Epithelial cell of esophagus (primary cell): ENCODE measurements around the gene RNF44.

Source experiments
- DNase-seq: peaks from one replicate; pipeline ENCODE4 v3.0.0; 2010; ENCODE audit warnings: low read depth
- H3K4me3 ChIP-seq: 2 replicates; pipeline ENCODE4 v1.5.1; 2011; ENCODE audit warnings: mild to moderate bottlenecking, low read length, control low read depth
- CTCF ChIP-seq: IDR thresholded peaks from 2 replicates; pipeline ENCODE4 v1.5.1; 2011; ENCODE audit warnings: low read depth, mild to moderate bottlenecking, low read length, control low read depth, inconsistent platforms; ENCODE audit not compliant: insufficient read depth; ENCODE audit errors: missing control alignments

The RNF44 gene

GRCh38 chr5:176528301-176528700 lies 8.9 kb downstream of the RNF44 start:
- TF ChIP-seq CTCF, result no peak
- DNase-seq, result no peak
- H3K4me3 ChIP-seq, result no peak overlapping the region

GRCh38 chr5:176527246-176528222 lies 9.7 kb downstream of the RNF44 start:
- DNase-seq, result no peak
- H3K4me3 ChIP-seq, result no peak overlapping the region
- no peak for TF ChIP-seq CTCF

GRCh38 chr5:176526462-176526861 lies 10.7 kb downstream of the RNF44 start:
- H3K4me3 ChIP-seq, result no peak overlapping the region
- DNase-seq, result no peak
- no peak for TF ChIP-seq CTCF

GRCh38 chr5:176525677-176526076 lies 11.5 kb downstream of the RNF44 start:
- no peak overlapping the region for H3K4me3 ChIP-seq
- no peak for DNase-seq
- TF ChIP-seq CTCF, result no peak

- DNase-seq, result no peak
- H3K4me3 ChIP-seq, result no peak overlapping the region
- TF ChIP-seq CTCF, result no peak
These were observed 12.2 kb downstream of the RNF44 start for GRCh38 chr5:176524987-176525386.

GRCh38 chr5:176524138-176524537 lies 13.1 kb downstream of the RNF44 start:
- no peak for DNase-seq
- TF ChIP-seq CTCF, result no peak
- H3K4me3 ChIP-seq, result no peak overlapping the region

- no peak for DNase-seq
- no peak overlapping the region for H3K4me3 ChIP-seq
- no peak for TF ChIP-seq CTCF
These were observed 15.4 kb downstream of the RNF44 start for GRCh38 chr5:176521699-176522263.
